OCI-LY7 (cell line): ENCODE data around the gene SMAP2. TPM values are rescaled to one million over a fixed set of nuclear protein-coding genes. Genes with fewer than 3 reads are reported as not detected.

ENCODE experiments used
- BruUV-seq: library from RNA; stranded (reverse); fragments of 400-500 nt; replicated peaks from 2 replicates; lab custom pipeline; 2021; lab: Mats Ljungman, UMichigan
- CTCF ChIA-PET: fragments of 300-600 bp; sonication (Branson Sonifier 250); formaldehyde crosslinking; loops from one replicate; lab custom pipeline; 2022; ENCODE audit warnings: antibody characterized with exemption; ENCODE audit not compliant: unreplicated experiment; lab: Charles Lee
- POLR2A ChIA-PET: fragments of 300-600 bp; sonication (Branson Sonifier 250); formaldehyde crosslinking; loops from one replicate; lab custom pipeline; 2022; ENCODE audit warnings: antibody characterized with exemption; lab: Charles Lee
- DNase-seq: peaks from one replicate; pipeline ENCODE4 v3.0.0-alpha.2; 2015; ENCODE audit warnings: low spot score
- H2AFZ ChIP-seq: fragments of 200-600 bp; sonication (generic), shearing (Covaris generic); 2 replicates; pipeline ENCODE4 v1.6.1; 2014; ENCODE audit warnings: mild to moderate bottlenecking, antibody characterized with exemption, low read length, moderate library complexity
- H3K27ac ChIP-seq: fragments of 200-600 bp; sonication (generic); 2 replicates; pipeline ENCODE4 v1.5.1; 2014; ENCODE audit warnings: mixed run types, low read depth, mild to moderate bottlenecking, moderate library complexity, low read length, inconsistent platforms; ENCODE audit not compliant: poor library complexity, severe bottlenecking
- H3K36me3 ChIP-seq: fragments of 200-600 bp; sonication (generic); 2 replicates; pipeline ENCODE4 v1.6.1; 2014; ENCODE audit warnings: mild to moderate bottlenecking, antibody characterized with exemption, low read length, moderate library complexity, mixed read lengths; ENCODE audit not compliant: insufficient read depth
- H3K4me1 ChIP-seq: fragments of 200-600 bp; sonication (generic); 2 replicates; pipeline ENCODE4 v1.5.1; 2014; ENCODE audit warnings: mild to moderate bottlenecking, low read length; ENCODE audit not compliant: insufficient read depth, poor library complexity, severe bottlenecking
- H3K4me2 ChIP-seq: fragments of 200-600 bp; sonication (generic); 2 replicates; pipeline ENCODE4 v1.6.1; 2014; ENCODE audit warnings: mild to moderate bottlenecking, low read length
- H3K4me3 ChIP-seq: fragments of 200-600 bp; sonication (generic); 2 replicates; pipeline ENCODE4 v1.5.1; 2014; ENCODE audit warnings: mild to moderate bottlenecking, low read depth, low read length; ENCODE audit not compliant: poor library complexity, severe bottlenecking
- H3K79me2 ChIP-seq: fragments of 200-600 bp; sonication (generic); 2 replicates; pipeline ENCODE4 v1.6.1; 2016; ENCODE audit warnings: low read depth, mild to moderate bottlenecking, low read length, moderate library complexity, mixed read lengths; ENCODE audit not compliant: insufficient read depth
- H3K9me2 ChIP-seq: fragments of 200-600 bp; sonication (generic); 2 replicates; pipeline ENCODE4 v1.6.1; 2016; ENCODE audit warnings: mild to moderate bottlenecking, low read length, mixed read lengths; ENCODE audit not compliant: insufficient read depth
- H3K9me3 ChIP-seq: fragments of 200-600 bp; sonication (generic); 2 replicates; pipeline ENCODE4 v1.6.1; 2014; ENCODE audit warnings: mild to moderate bottlenecking, mixed run types, low read length, mixed read lengths
- H4K20me1 ChIP-seq: fragments of 200-600 bp; sonication (generic); 2 replicates; pipeline ENCODE4 v1.6.1; 2014; ENCODE audit warnings: mild to moderate bottlenecking, antibody characterized with exemption, low read length, moderate library complexity, mixed read lengths; ENCODE audit not compliant: insufficient read depth
- EZH2phosphoT487 ChIP-seq: fragments of 200-600 bp; sonication (generic); IDR thresholded peaks from 2 replicates; pipeline ENCODE4 v1.6.1; 2018; ENCODE audit warnings: low read depth, borderline replicate concordance, mild to moderate bottlenecking, mixed run types, antibody characterized with exemption, low read length, moderate library complexity, mixed read lengths
- intact Hi-C: fragments of 100-400 bp; cut with micrococcal nuclease; formaldehyde crosslinking; loops from one replicate; pipeline ENCODE4 v1.10.0; 2022; ENCODE audit not compliant: unreplicated experiment
- total RNA-seq, 2 experiments: library from RNA; depleted of rRNA in 1 of 2; stranded (reverse); fragments of >200 nt in 1 of 2; shearing (Covaris generic) in 1 of 2; gene quantifications; 2 replicates each; pipeline ENCODE4 v1.2.3, GENCODE V29; 2014 to 2022
- TF ChIP-seq, protein P1 (sequence below): fragments of 200-600 bp; sonication (generic); conservative IDR thresholded peaks from 2 replicates; pipeline ENCODE4 v1.5.1; 2014; ENCODE audit warnings: mild to moderate bottlenecking, antibody characterized with exemption, low read length, moderate library complexity, mixed read lengths

The SMAP2 gene
- total RNA-seq, 2 experiments from 2014 or later, result 50.3 to 105 TPM

DNA sequence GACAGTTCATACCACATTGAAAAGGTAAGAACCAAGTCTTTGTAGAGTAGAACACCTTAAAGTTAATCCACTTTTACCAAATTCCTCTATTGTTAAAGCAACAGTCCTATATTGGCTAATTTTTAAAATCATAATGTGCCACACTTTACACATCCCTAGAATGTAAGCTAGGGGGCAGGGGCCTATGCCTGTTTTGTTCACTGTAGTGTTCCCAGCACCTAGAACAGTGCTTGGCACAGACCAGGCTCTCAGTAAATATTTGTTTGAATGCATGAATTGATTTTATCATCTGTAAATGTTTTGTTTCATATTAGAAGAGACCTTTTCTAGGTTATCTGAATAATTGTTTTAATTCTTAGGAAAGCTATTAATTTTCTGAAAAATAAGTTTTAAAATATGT lies 9.1 kb downstream of the SMAP2 start:
- Histone ChIP-seq H3K36me3 (peaks cover 30% of the 10 kb centered on the region), H2AFZ (no peak overlapping the region), H3K4me1 (peaks cover 99% of the 10 kb centered on the region), H3K4me2 (peak overlapping the region; percentile 84), H3K27ac (peak overlapping the region; percentile 97), H3K4me3 (peak overlapping the region; percentile 66), H3K9me3 (no peaks in the 10 kb centered on the region), H3K9me2 (no peaks in the 10 kb centered on the region), H3K79me2 (peaks cover 92% of the 10 kb centered on the region), H4K20me1 (no peaks in the 10 kb centered on the region)
- intact Hi-C loops, result loop anchor here (1.0 to 10.0 kb wide), 2 partner anchors 22 to 312 kb away; partner anchors contain the start of gene NFYC
- DNase-seq, result no peak
- ChIA-PET POLR2A (interaction anchor here (0.5 to 8.5 kb wide), 9 partner anchors 9 to 300 kb away, joined by 3 to 89 read pairs (median 5); partner anchors contain the start of gene SMAP2), CTCF (no interaction called here)
- no TSS peak for BruUV-seq
- TF ChIP-seq, protein P1, sequence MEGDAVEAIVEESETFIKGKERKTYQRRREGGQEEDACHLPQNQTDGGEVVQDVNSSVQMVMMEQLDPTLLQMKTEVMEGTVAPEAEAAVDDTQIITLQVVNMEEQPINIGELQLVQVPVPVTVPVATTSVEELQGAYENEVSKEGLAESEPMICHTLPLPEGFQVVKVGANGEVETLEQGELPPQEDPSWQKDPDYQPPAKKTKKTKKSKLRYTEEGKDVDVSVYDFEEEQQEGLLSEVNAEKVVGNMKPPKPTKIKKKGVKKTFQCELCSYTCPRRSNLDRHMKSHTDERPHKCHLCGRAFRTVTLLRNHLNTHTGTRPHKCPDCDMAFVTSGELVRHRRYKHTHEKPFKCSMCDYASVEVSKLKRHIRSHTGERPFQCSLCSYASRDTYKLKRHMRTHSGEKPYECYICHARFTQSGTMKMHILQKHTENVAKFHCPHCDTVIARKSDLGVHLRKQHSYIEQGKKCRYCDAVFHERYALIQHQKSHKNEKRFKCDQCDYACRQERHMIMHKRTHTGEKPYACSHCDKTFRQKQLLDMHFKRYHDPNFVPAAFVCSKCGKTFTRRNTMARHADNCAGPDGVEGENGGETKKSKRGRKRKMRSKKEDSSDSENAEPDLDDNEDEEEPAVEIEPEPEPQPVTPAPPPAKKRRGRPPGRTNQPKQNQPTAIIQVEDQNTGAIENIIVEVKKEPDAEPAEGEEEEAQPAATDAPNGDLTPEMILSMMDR, result peak; percentile 57
- no peak for TF ChIP-seq EZH2phosphoT487

DNA sequence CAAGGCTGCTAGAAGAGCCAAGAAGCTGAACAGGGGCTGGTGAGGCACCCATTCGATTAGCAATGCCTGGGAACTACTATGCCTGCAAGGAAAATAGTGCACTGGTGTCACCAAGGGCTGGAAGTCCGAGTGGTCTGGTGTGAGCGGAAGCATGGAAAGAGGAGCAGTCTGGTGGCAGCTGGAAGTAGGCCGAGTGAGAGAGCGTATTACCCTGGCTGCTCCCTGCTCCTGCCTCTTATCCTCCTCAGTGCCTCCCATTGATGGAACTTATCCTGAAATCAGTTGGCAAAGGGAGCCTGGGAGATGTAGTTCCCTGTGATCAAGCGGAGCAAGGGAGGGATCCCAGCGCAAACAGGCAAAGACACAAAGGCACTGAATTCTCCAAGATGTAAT lies 9.6 kb downstream of the SMAP2 start:
- Histone ChIP-seq H3K4me2 (peak overlapping the region; percentile 84), H3K36me3 (peaks cover 28% of the 10 kb centered on the region), H3K27ac (peak overlapping the region; percentile 97), H4K20me1 (no peaks in the 10 kb centered on the region), H3K79me2 (peaks cover 87% of the 10 kb centered on the region), H2AFZ (no peak overlapping the region), H3K9me3 (no peaks in the 10 kb centered on the region), H3K4me3 (peak overlapping the region; percentile 66), H3K9me2 (no peaks in the 10 kb centered on the region), H3K4me1 (peaks cover 95% of the 10 kb centered on the region)
- ChIA-PET CTCF (interaction anchor here (1.3 kb wide), 1 partner anchor 9 kb away, joined by 4 read pairs; the partner anchor contains the start of gene SMAP2), POLR2A (interaction anchor here (0.6 to 8.5 kb wide), 11 partner anchors 8 to 159 kb away, joined by 3 to 89 read pairs (median 6); partner anchors contain the start of gene SMAP2)
- BruUV-seq, result no TSS peak
- intact Hi-C loops, result loop anchor here (10.0 kb wide), 1 partner anchor 312 kb away; the partner anchor contains the start of gene NFYC
- DNase-seq, result no peak
- TF ChIP-seq EZH2phosphoT487, result no peak

DNA sequence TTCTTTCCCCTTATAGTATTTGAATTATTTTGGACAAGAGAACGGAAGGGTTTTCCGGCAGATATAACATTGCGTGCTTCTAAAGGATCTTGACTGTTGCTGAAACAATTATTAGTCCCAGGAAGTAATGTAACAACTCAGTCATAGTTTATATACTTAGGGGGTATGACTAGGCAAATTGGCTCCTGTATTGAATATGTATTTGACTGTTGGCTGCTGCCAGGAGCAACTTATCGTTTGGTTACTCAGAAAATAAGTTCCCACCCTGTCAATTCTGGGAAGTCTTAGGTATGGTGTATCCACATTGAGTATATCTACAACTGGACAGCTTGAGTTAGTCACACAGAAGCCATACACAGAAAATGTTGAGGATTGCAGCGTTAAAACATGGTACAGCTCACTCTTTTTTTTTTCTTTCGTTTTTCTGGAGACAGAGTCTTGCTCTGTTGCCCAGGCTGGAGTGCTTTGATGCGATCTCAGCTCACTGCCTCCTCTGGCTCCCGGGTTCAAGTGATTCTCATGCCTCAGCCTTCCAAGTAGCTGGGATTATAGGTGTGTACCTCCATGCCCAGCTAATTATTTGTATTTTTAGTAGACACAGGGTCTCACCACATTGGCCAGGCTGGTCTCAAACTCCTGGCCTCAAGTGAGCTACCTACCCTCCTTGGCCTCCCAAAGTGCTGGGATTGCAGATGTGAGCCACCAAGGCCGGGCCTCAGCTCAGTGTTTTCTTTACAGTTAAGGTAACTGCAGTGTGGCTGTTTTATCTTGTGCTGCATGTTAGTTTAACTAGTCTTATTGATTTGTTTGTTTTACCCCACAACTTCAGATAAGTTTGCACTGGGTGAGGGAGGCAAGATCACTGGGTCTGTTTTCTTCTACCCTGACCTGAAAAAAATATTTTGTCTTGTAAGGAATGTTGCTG lies 10.2 kb downstream of the SMAP2 start:
- ChIA-PET POLR2A (interaction anchor here (0.6 to 8.5 kb wide), 11 partner anchors 9 to 550 kb away, joined by 3 to 89 read pairs (median 5); partner anchors contain the start of genes SMAP2 and ZNF684), CTCF (interaction anchor here (0.8 to 1.3 kb wide), 2 partner anchors 10 to 20 kb away, joined by 3 to 4 read pairs; partner anchors contain the start of gene SMAP2)
- H3K9me3 ChIP-seq, result no peaks in the 10 kb centered on the region
- intact Hi-C loops, result loop anchor here (10.0 kb wide), 1 partner anchor 311 kb away; the partner anchor contains the start of gene NFYC
- no peak overlapping the region for H2AFZ ChIP-seq
- peak overlapping the region; percentile 97 for H3K27ac ChIP-seq
- peak overlapping the region; percentile 66 for H3K4me3 ChIP-seq
- H3K79me2 ChIP-seq, result peaks cover 85% of the 10 kb centered on the region
- no peak for DNase-seq
- BruUV-seq, result no TSS peak
- H3K36me3 ChIP-seq, result peaks cover 22% of the 10 kb centered on the region
- peaks cover 92% of the 10 kb centered on the region for H3K4me1 ChIP-seq
- H4K20me1 ChIP-seq, result no peaks in the 10 kb centered on the region
- no peak for TF ChIP-seq EZH2phosphoT487
- TF ChIP-seq, protein P1, result no peak
- H3K9me2 ChIP-seq, result no peaks in the 10 kb centered on the region
- H3K4me2 ChIP-seq, result peak overlapping the region; percentile 84
